Uterus (tissue), 2 donors: ENCODE measurements around the gene RMRP.

Experiments used
- CTCF ChIP-seq, 4 experiments: fragments of 200-600 bp in 2 of 4; fragments of 450-650 bp in 2 of 4; sonication (generic) in 2 of 4; IDR thresholded peaks; one replicate each; pipeline ENCODE4 v1.5.1; 2016 to 2019; ENCODE audit warnings: antibody characterized with exemption in 4 of 4, mild to moderate bottlenecking in 2 of 4, moderate library complexity in 1 of 4
- POLR2A ChIP-seq, 2 donors: fragments of 450-650 bp; IDR thresholded peaks; one replicate each; pipeline ENCODE4 v1.6.1; 2016; ENCODE audit warnings: antibody characterized with exemption in 2 of 2, mild to moderate bottlenecking in 1 of 2, moderate library complexity in 1 of 2

- no peak for TF ChIP-seq CTCF (IDR thresholded peaks at IDR 0.05)
- no peak for TF ChIP-seq POLR2A (IDR thresholded peaks at IDR 0.05)
Observed at GRCh38 chr9:35703906-35704672, 46.3 kb upstream of the RMRP start.
